GM21737 (cell line): ENCODE data around the gene UBE3D.
"Not testable (repeated sequence)": the region's sequence is repeated elsewhere in the genome, so short reads cannot be mapped to it uniquely, and the experiment has no call there.

Experiments
- ATAC-seq: cut with Tn5 transposase; IDR thresholded peaks from one replicate; pipeline ENCODE4 v1.9.1; 2021; ENCODE audit warnings: mild to moderate bottlenecking, moderate library complexity; ENCODE audit not compliant: unreplicated experiment

Gene UBE3D

DNA sequence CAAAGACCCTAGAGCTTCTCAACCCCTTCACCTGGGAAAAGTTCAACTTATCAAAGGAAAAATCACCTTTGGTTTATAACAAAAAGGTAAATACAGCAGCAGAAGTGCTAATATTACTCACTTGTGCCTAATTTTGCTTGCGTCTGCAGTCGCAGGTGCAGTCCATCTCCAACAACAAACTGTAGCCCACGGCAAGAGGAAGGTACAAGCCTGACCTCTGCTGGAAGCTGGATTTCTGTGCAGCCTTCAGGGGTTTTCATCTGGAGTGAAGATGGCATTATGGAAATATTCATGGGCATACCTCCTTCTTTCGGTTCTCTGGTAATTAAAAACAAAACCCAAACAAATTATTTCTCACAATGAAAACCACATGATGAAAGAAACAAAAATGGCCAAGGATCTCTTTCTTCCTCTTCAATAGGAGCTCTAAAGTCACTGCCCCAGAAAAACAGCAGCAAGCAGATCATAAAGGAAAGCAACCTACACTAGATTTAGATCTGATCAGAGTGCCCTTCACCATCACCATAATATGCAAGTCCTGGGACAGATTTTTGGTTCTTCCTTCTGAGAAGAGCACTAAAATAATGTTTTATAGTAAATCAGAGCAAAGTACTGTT lies 7.8 kb downstream of the UBE3D start:
- peak; percentile 66 for ATAC-seq

- no peak for ATAC-seq
Observed at GRCh38 chr6:83055366-83055964, 10.2 kb downstream of the UBE3D start.

GRCh38 chr6:83053678-83054077 lies 12.0 kb downstream of the UBE3D start:
- ATAC-seq = no peak

GRCh38 chr6:83051377-83052172 lies 14.1 kb downstream of the UBE3D start:
- no peak for ATAC-seq

GRCh38 chr6:83047065-83047754 lies 18.4 kb downstream of the UBE3D start:
- no peak for ATAC-seq

- ATAC-seq = no peak
Observed at GRCh38 chr6:83044091-83044768, 21.4 kb downstream of the UBE3D start.

GRCh38 chr6:83042467-83043053 lies 23.1 kb downstream of the UBE3D start:
- ATAC-seq = no peak

- ATAC-seq = no peak
Observed at GRCh38 chr6:83038246-83038645, 27.4 kb downstream of the UBE3D start.

DNA sequence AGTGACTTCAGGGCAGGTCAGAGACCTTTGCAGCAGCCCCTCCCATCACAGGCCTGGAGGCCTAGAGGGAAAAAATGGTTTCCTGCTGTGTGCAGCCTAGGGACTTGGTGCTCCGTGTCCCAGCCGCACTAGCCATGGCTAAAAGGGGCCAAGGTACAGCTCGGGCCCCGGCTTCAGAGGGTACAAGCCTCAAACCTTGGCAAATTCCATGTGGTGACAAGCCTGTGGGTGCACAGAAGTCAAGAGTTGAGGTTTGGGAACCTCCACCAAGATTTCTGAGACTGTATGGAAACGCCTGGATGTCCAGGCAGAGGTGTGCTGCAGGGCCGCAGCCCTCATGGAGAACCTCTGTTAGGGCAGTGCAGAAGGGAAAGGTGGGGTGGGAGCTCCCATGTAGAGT lies 34.0 kb downstream of the UBE3D start:
- ATAC-seq = no peak

- no peak for ATAC-seq
Observed at GRCh38 chr6:83019741-83020140, 45.9 kb downstream of the UBE3D start.

- not testable (repeated sequence) for ATAC-seq
Observed at GRCh38 chr6:83011131-83011530, 54.5 kb downstream of the UBE3D start.

- ATAC-seq = no peak
Observed at GRCh38 chr6:83008626-83009025, 57.0 kb downstream of the UBE3D start.

GRCh38 chr6:83006270-83006905 lies 59.3 kb downstream of the UBE3D start:
- no peak for ATAC-seq

DNA sequence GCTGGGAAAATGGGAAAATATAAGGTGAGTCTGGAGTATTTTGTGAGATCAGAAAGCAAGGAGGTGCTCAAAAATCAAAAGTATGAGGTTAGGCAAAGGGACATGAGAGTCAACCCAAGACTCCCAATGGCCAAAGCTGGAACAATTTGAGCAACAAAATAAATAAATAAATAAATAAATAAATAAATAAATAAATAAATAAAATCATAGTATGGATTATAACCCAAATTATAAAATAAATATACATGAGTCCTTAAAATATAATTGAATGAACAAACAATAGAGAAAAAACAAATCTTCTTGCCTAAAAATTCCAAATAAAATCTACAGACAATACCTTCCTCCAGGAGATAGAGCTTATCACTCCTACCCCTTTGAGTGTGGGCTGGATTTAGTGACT lies 69.5 kb downstream of the UBE3D start:
- no peak for ATAC-seq

- no peak for ATAC-seq
Observed at GRCh38 chr6:82995066-82995465, 70.6 kb downstream of the UBE3D start.

- ATAC-seq = no peak
Observed at GRCh38 chr6:82989736-82990290, 75.8 kb downstream of the UBE3D start.

- ATAC-seq = no peak
Observed at GRCh38 chr6:82988930-82989351, 76.7 kb downstream of the UBE3D start.

- ATAC-seq = no peak
Observed at GRCh38 chr6:82987951-82988350, 77.7 kb downstream of the UBE3D start.

- no peak for ATAC-seq
Observed at GRCh38 chr6:82987416-82987815, 78.2 kb downstream of the UBE3D start.

DNA sequence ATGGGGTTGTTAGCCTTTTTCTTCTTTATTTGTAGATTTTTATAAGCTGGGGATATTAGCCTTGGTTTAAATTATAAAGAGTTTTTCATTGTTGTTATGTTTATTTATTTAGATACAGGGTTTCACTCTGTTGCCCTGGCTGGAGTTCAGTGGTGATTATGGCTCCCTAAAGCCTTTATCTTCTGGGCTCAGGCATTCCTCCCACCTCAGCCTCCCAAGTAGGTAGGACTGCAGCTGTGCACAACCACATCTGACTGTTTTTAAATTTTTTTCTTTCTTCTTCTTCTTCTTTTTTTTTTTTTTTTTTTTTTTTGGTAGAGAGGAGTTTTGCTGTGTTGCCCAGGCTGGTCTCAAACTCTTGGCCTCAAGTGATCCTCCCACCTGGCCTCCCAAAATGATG lies 80.9 kb downstream of the UBE3D start:
- ATAC-seq = no peak
